NCI-H1105 treated with DMSO at 0.1 percent for 48 hours (cell line): ENCODE results near the gene MCOLN3.
"Not testable (repeated sequence)": the region's sequence is repeated elsewhere in the genome, so short reads cannot be mapped to it uniquely, and the experiment has no call there.

ENCODE experiments used
- DNase-seq: peaks from one replicate; lab custom pipeline; 2025; lab: John Stamatoyannopoulos, UW

MCOLN3 gene

GRCh38 chr1:85049735-85050166, 1.5 kb upstream of the MCOLN3 start:
- no peak for DNase-seq

- DNase-seq: peak; percentile 47
These were observed 616 bp downstream of the MCOLN3 start for GRCh38 chr1:85047472-85048295.

- no peak for DNase-seq
These were observed 1.2 kb downstream of the MCOLN3 start for GRCh38 chr1:85047144-85047471.

GRCh38 chr1:85042413-85042812, 5.9 kb downstream of the MCOLN3 start:
- DNase-seq: no peak

GRCh38 chr1:85041793-85042192, 6.5 kb downstream of the MCOLN3 start:
- no peak for DNase-seq

GRCh38 chr1:85033221-85033620, 15.1 kb downstream of the MCOLN3 start:
- no peak for DNase-seq

GRCh38 chr1:85030536-85030935, 17.8 kb downstream of the MCOLN3 start:
- DNase-seq: no peak

GRCh38 chr1:85028151-85028550, 20.1 kb downstream of the MCOLN3 start:
- DNase-seq: no peak

- DNase-seq: peak; percentile 36
These were observed 20.9 kb downstream of the MCOLN3 start for GRCh38 chr1:85027242-85027983.

- DNase-seq: no peak
These were observed 22.4 kb downstream of the MCOLN3 start for GRCh38 chr1:85025940-85026339.

- no peak for DNase-seq
These were observed 23.6 kb downstream of the MCOLN3 start for GRCh38 chr1:85024736-85025135.

- DNase-seq: no peak
These were observed 25.6 kb downstream of the MCOLN3 start for GRCh38 chr1:85022700-85023099.

- no peak for DNase-seq
These were observed 28.3 kb downstream of the MCOLN3 start for GRCh38 chr1:85019994-85020393.

- DNase-seq: no peak
These were observed 32.5 kb downstream of the MCOLN3 start for GRCh38 chr1:85015826-85016225.

- not testable (repeated sequence) for DNase-seq
These were observed 42.7 kb downstream of the MCOLN3 start for GRCh38 chr1:85005641-85006040.

GRCh38 chr1:85001742-85002141, 46.6 kb downstream of the MCOLN3 start:
- no peak for DNase-seq

GRCh38 chr1:84998642-84999280, 49.5 kb downstream of the MCOLN3 start:
- no peak for DNase-seq

- no peak for DNase-seq
These were observed 50.4 kb downstream of the MCOLN3 start for GRCh38 chr1:84997667-84998600.

GRCh38 chr1:84996846-84997666, 51.2 kb downstream of the MCOLN3 start, which contains the start of gene MCOLN2:
Gene MCOLN2, minus strand, starts transcription at chr1:84997113. Its CDS starts 241 bp downstream, at chr1:84996872.
- DNase-seq: peak; percentile 45

- DNase-seq: no peak
These were observed 52.6 kb downstream of the MCOLN3 start for GRCh38 chr1:84995484-84996334.
